Rectal smooth muscle tissue (tissue), 1 donor: ENCODE measurements around the gene HGFAC.

Experiments used
- H3K27ac ChIP-seq: one replicate; pipeline ENCODE4 v1.7.0; 2013; ENCODE audit warnings: low read depth, low read length, inconsistent platforms
- H3K27me3 ChIP-seq: one replicate; pipeline ENCODE4 v1.7.0; 2013; ENCODE audit warnings: low read length; ENCODE audit not compliant: control insufficient read depth, insufficient read depth
- H3K36me3 ChIP-seq: one replicate; pipeline ENCODE4 v1.7.0; 2013; ENCODE audit warnings: low read length; ENCODE audit not compliant: control insufficient read depth, insufficient read depth
- H3K4me1 ChIP-seq: one replicate; pipeline ENCODE4 v1.7.0; 2013; ENCODE audit warnings: low read length; ENCODE audit not compliant: control insufficient read depth, insufficient read depth
- H3K4me3 ChIP-seq: one replicate; pipeline ENCODE4 v1.7.0; 2013; ENCODE audit warnings: low read length
- H3K9ac ChIP-seq: one replicate; pipeline ENCODE4 v1.7.0; 2013; ENCODE audit warnings: low read length

HGFAC gene

DNA sequence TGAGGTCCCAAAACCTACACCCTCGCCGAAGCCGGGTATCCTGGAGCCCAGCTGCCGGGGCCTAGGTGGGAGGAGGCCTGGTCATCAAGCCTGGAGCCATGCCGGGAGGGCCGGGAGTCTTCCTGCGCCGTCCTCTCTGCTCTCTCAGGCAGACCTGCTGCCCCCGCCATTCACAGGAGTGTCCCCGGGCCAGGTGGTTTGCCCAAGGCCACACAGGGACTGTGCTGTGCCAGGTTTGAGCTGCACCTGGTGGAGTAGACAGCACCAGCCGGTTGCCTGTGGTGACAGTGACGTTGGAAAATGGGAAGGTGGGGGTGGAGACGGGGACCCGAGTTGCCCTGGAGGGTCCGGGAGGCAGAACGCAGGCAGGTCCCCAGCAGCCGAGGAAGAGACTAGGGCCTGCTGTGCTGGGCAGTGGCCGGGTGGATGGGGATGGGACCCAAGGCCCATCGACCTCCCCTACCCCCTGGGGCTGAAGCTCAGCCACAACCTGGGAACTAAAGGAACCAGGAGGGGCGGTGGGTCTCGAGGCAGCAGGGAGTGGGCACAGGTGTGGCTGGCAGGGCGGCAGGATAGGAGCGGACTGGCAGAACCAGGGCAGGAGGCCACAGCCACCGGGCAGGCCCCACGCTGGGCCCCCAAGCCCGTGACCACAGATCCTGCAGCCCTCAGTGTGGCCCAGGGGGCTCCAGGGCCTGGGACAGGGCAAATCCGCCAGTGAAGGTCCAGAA, 30.8 kb downstream of the HGFAC start:
- Histone ChIP-seq H3K4me3 (no peak overlapping the region), H3K4me1 (no peaks in the 10 kb centered on the region), H3K9ac (no peak overlapping the region), H3K27me3 (peaks cover 6% of the 10 kb centered on the region), H3K36me3 (no peaks in the 10 kb centered on the region), H3K27ac (no peak overlapping the region)

DNA sequence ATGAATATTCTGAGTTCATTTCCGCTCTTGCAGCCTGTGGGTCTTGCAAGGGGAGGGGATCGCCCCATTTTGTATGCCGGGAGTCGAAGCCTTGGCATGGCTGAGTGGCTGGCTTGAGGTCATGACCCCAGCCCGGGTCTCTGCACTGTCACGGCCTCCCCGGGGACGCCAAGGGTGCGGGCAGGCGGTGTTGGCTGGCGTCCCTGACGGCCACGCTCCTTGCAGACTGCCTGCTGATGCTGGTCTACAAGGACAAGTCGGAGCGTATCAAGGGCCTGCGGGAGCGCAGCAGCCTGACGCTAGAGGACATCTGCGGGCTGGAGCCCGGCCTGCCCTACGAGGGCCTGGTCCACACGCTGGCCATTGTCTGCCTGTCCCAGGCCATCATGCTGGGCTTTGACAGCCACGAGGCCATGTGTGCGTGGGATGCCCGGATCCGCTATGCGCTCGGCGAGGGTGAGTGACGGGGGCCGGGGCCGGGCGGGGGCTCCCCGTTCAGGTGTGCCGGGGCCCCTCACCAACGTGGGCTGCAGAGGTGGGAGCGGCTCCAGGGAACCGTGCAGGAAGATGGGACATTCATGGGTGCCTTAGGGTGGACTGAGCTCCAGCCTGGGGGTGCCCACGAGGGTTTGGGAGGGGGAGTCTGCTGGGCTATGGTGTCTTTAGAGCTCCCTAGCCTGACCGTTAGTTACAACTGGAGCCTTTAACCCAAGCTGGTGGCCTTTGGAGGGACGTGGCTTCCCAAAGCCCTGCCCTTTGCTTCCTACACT, 31.6 kb downstream of the HGFAC start:
- no peaks in the 10 kb centered on the region for H3K36me3 ChIP-seq
- H3K27me3 ChIP-seq = peaks cover 6% of the 10 kb centered on the region
- no peak overlapping the region for H3K9ac ChIP-seq
- H3K4me1 ChIP-seq = no peaks in the 10 kb centered on the region
- H3K27ac ChIP-seq = no peak overlapping the region
- no peak overlapping the region for H3K4me3 ChIP-seq

DNA sequence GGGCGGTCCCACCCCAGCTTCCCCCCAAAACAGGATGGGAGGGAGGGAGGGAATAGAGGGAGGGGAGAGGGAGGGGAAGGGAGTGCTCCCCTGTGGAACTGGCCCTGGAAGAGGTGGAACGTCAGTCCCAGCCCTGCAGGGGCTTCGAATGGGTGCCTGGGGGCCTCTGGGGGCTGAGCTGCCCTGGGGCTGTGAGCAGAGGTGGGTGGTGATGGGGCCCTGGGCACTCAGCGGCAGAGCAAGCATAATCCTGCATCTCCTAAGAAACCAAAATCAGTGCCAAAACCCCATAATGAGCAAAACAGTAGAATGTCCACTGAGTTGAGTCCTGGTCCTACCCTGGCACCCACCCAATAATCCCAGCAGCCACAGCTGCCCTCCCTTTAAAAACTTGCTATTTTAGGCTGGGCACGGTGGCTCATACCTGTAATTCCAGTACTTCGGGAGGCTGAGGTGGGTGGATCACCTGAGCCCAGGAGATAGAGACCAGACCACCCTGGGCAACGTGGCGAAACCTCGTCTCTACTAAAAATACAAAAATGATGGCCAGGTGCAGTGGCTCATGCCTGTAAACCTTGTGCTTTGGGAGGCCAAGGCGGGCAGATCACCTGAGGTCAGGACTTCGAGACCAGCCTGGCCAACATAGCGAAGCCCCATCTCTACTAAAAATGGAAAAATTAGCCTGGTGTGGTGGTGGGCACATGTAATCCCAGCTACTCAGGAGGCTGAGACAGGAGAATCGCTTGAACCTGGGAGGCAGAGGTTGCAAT, 32.4 kb downstream of the HGFAC start:
- no peaks in the 10 kb centered on the region for H3K36me3 ChIP-seq
- no peak overlapping the region for H3K27ac ChIP-seq
- H3K9ac ChIP-seq = no peak overlapping the region
- no peak overlapping the region for H3K4me3 ChIP-seq
- H3K27me3 ChIP-seq = peaks cover 6% of the 10 kb centered on the region
- no peaks in the 10 kb centered on the region for H3K4me1 ChIP-seq

DNA sequence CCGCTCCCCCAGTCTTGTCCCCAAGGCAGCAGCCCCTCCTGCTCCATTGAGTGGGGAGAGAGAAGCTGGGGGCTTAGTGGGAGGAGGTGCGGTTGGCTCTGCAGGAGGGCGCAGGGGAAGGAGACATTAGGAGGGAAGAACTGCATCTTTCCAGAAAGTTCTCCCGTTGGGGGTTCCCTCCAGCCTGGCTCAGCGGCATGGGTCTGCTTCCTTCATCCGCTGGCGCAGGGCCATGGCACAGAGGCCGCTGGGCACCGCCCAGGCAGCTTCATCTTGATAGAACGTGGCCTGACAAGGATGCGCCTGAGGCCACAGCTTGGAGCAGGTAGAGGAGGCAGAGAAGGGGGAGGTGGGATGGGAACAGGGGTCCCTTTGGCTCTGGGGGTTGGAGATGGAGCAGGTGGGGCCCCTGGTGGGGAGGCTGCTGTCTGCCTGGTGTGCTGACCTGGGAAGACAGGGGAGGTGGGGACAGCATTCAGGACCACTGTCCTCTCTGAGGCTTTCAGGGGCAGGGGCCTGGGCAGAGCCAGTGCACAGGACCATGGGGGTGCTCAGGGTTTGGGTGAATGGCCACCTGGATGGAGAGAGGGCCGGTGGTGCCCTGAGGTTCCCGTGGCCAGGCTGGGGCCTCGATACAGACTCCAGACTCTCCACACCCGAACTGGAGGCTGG, 33.4 kb downstream of the HGFAC start:
- Histone ChIP-seq H3K4me1 (no peaks in the 10 kb centered on the region), H3K27me3 (peaks cover 2% of the 10 kb centered on the region)

DNA sequence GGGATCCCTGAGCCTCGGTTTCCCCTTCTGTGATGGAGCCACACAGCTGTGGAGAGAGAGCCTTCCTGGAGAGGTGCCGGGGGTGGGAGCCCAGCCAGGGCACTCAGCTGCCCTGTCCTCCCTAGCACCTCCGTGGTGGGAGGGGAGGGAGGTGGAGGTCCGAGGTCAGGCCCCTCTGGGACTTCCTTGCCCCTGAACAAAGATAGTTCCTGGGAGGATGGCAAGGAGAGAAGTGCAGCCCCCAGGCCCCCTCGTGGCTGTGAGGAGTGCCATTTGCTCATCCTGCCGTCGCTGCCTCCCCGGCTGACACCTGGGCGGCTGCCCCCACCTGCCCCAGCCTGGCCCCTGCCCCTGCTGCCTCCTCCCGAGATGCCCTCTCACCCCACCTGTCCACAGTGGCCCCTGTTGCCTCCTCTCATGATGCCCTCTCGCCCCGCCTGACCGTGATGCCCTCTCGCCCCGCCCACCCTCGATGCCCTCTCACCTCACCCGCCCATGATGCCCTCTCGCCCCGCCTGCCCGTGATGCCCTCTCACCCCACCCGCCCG, 34.0 kb downstream of the HGFAC start:
- no peak overlapping the region for H3K27ac ChIP-seq
- no peaks in the 10 kb centered on the region for H3K27me3 ChIP-seq
- H3K36me3 ChIP-seq = no peaks in the 10 kb centered on the region
- no peak overlapping the region for H3K9ac ChIP-seq
- H3K4me1 ChIP-seq = no peaks in the 10 kb centered on the region
- H3K4me3 ChIP-seq = no peak overlapping the region

More for the DNA sequence above, 33.4 kb downstream of the HGFAC start:
- H3K36me3 ChIP-seq = no peaks in the 10 kb centered on the region
- H3K4me3 ChIP-seq = no peak overlapping the region
- H3K27ac ChIP-seq = no peak overlapping the region
- no peak overlapping the region for H3K9ac ChIP-seq

DNA sequence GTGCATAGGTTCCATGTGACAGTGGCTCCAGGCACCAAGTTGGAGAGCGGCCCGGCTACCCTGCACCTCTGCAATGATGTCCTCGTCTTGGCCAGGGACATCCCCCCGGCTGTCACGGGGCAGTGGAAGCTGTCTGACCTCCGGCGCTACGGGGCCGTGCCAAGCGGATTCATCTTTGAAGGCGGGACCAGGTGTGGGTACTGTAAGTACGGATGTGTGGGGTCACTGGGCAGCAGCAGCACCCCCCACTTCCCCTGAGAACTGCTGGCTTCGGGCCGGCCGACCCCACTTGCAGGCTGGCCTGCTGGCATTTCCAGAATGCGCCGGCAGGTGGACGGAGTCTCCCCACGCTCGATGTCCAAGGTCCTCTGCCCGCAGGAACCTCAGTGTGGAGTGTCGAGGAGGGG, 34.6 kb downstream of the HGFAC start:
- Histone ChIP-seq H3K36me3 (no peaks in the 10 kb centered on the region), H3K4me1 (no peaks in the 10 kb centered on the region), H3K9ac (no peak overlapping the region), H3K27me3 (no peaks in the 10 kb centered on the region), H3K27ac (no peak overlapping the region), H3K4me3 (no peak overlapping the region)

DNA sequence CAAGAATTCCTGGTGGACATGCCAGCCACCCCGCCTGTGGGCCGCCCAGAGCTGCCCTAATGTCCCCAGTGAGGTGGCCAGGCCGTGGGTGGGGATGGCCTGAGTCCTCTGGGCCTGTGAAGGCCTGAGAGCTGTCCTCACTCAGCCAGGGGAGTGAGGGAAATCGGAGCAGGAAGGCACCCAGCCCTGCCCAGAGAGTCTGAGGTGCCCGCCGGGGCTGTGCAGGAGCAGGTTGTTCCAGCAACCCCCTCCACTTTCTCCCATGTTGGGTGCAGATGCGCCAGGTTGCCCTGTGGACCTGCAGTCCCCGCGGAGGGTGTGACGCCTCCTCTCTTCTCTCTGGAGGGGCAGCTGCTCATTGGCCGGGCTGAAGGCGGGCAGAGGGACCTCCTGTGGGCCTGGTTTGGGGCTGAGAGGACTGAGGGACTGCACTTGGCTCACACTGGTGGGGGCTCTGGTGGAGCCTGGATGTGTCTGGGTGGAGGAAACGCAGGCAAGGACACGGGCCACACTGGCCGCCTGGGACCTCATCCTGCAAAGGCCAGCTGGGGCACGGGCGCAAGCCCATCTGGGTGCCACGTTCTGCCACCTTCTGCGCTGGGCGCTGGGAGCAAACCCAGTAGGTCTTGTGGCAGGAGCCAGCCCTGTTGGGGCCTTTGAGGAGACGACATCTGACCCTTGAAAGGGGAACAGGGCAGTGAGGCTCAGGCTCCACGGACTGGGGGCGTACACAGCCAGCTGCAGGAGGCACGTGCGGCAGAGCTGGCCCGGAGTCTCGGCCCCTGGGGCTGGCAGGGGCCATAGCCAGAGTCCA, 35.4 kb downstream of the HGFAC start:
- H3K9ac ChIP-seq = no peak overlapping the region
- peaks cover 1% of the 10 kb centered on the region for H3K27me3 ChIP-seq
- no peak overlapping the region for H3K27ac ChIP-seq
- H3K4me3 ChIP-seq = no peak overlapping the region
- no peaks in the 10 kb centered on the region for H3K36me3 ChIP-seq
- no peaks in the 10 kb centered on the region for H3K4me1 ChIP-seq

DNA sequence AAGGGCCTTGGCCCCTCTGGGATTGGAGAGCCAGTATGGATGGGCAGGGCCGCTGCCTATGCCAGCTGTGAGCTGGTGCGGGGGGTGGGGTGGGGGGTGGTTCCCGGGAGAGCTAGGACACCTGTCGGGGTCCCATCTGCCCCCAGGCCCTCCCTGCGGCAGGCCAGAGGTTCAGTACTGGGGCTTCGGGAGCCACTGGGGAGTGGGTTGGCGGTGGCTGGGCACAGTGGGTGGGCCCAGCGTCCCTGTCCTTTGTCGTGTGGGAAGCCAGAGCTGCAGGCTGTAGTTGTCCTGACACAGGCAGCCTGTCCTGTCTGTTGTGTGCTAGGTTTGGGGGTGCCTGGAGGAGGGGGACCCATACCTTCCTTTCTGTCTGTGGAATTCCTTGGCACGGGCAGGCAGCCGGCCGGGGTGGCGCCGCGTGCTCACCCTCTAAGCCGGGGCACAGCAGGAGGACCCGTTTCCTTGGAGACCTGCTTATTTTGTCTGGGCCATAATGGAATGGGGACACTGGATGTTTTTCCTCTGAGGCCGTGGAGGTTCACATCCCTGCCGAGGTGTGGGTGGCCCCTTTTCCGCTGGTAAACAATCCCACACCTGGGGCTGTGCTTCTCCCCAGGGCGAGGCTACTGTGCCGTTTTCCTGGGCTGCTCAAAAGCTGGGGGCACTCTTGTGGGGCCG, 36.1 kb downstream of the HGFAC start:
- Histone ChIP-seq H3K9ac (no peak overlapping the region), H3K4me3 (no peak overlapping the region), H3K27ac (no peak overlapping the region), H3K4me1 (no peaks in the 10 kb centered on the region), H3K27me3 (peaks cover 5% of the 10 kb centered on the region), H3K36me3 (no peaks in the 10 kb centered on the region)

DNA sequence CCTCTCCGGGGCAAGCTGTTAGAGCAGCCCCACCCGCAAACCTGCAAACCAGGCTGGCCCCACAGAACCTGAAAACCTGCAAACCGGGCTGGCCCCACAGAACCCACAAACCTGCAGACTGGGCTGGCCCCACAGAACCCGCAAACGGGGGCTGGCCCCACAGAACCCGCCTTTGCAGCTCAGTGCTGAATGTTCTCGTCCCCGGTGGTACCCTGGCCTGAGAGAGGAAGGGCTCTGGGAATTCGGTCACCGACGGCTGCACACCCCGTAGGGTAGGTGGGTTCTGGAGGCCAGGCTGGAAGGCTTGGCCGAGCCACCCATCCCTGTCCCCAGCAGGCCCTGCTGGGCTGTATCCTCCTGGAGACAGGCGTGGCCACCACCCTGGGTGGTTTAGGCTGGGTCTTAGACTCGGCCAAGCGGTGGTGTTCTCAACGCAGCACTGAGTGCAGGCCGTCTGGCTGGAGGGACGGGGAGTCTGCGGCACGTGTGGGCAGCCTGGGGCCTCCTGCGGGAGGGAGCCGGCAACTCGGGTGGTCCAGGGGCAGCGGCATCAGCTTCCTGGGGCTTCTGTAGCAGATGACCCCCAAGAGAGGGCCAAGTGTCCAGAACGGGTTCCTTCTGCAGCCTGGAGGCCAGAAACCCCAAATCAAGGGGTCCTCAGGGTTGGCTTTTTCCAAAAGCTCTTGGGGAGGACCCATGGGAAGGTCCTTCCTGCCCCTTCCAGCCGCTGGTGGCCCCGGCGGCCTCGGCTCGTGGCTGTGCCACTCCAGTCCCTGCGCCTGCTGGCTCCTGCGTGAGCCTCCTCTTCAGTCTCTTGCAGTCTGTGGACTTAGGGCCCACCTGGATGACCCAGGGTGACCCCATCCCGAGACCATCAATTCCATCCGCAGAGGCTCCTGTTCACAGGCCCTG, 36.9 kb downstream of the HGFAC start:
- Histone ChIP-seq H3K9ac (no peak overlapping the region), H3K27me3 (peaks cover 6% of the 10 kb centered on the region), H3K4me1 (no peaks in the 10 kb centered on the region), H3K36me3 (no peaks in the 10 kb centered on the region), H3K4me3 (no peak overlapping the region), H3K27ac (no peak overlapping the region)

DNA sequence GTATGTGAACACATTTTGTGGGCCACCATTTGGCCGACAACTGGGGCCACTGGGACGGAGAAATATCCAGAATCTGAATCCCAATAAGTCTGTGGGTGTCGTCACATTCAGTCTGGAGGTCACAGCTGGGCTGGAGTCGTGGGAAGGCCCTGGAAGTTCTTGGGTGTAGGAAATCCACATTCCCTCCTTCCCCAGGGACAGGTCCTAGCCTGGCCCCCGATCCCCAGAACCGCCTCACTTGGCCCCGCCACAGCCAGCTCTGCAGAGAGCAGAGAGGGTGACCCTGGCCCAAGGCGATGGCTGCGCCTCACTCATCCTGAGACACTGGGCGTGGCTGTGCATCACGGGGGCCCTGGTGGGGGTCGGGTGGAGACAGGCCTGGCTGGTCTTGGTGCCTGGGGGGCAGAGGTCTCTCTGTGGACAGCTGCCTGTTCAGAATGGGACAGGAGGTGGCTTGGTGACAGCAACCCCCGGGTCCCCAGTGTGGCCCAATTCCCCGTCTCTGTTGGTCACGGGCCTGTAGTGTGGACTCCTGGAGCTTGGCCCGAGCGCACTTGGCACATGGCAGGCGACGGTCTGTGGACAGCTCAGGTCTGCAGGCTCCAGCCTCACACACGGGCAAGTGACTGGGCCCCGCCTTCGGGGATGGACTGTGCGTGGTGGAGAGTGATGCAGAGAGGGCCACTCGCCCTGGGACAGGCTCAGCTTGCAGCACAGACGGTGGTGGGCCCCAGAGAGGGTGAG, 37.8 kb downstream of the HGFAC start:
- Histone ChIP-seq H3K36me3 (no peaks in the 10 kb centered on the region), H3K27me3 (peaks cover 12% of the 10 kb centered on the region), H3K9ac (no peak overlapping the region), H3K4me3 (no peak overlapping the region), H3K4me1 (no peaks in the 10 kb centered on the region), H3K27ac (no peak overlapping the region)
